ENCODE measurements around the gene TMEM141.

The TMEM141 gene

DNA sequence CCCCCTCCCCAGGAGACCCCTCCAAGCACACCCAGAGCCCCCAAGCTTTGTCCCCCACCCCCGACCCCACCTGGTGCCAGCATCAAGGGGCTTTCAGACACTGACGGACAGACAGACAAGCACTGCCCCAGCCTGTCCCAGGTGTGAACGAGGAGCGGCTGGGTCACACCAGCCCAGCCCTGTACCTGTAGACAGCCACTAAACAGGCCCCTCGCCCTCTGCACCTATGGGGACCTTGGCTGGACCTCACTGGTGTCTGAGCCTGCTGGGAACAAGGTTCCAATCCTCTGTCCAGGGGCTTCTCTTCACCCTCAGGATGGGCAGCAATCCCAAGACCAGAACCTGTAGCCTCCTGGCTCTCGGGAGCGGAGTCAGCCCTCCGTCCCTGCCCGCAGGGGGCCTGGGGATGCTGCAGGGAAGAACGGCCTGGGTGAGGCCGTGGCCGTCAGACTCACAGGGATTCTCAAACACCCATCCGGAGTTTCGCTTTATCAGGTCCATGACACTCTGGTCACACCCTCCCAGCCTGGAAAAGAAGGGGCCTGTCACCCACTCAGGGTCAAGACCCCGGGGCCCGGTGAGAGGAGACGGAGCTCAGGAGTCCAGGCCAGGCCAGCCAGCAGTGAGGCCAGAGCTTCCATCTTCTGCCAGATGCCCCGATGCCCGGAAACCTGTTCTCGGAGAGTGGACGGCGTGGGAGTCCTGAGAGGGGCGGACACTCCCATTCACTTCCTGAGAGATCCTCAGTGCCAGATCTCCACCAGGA is 45.6 kb upstream of the TMEM141 start:
- POLR2A ChIA-PET (ENCODE audit: low non-redundant PET) = no interaction called here
- CTCF ChIA-PET = interaction anchor here (0.6 to 0.8 kb wide), 3 partner anchors 9 to 199 kb away, joined by 3 to 5 read pairs (median 4); no protein-coding TSS in a partner anchor
- no peak for DNase-seq (ENCODE audit: low spot score)
- no peak overlapping the region for H3K27ac ChIP-seq
- TF ChIP-seq, protein P1, sequence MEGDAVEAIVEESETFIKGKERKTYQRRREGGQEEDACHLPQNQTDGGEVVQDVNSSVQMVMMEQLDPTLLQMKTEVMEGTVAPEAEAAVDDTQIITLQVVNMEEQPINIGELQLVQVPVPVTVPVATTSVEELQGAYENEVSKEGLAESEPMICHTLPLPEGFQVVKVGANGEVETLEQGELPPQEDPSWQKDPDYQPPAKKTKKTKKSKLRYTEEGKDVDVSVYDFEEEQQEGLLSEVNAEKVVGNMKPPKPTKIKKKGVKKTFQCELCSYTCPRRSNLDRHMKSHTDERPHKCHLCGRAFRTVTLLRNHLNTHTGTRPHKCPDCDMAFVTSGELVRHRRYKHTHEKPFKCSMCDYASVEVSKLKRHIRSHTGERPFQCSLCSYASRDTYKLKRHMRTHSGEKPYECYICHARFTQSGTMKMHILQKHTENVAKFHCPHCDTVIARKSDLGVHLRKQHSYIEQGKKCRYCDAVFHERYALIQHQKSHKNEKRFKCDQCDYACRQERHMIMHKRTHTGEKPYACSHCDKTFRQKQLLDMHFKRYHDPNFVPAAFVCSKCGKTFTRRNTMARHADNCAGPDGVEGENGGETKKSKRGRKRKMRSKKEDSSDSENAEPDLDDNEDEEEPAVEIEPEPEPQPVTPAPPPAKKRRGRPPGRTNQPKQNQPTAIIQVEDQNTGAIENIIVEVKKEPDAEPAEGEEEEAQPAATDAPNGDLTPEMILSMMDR (conservative IDR thresholded peaks at IDR 0.05; ENCODE audit: low read depth) = no peak

DNA sequence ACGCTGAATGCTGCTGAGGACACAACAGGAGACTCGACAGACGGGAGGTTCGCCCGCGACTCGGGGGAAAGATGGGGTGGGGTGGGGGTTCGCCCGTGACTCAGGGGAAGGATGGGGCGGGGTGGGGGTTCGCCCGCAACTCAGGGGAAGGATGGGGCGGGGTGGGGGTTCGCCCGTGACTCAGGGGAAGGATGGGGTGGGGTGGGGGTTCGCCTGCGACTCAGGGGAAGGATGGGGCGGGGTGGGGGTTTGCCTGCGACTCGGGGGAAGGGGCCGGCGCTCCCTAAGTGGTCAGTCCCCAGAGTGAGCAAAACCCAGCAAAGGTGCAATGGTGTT is 45.0 kb upstream of the TMEM141 start:
- DNase-seq (ENCODE audit: low spot score) = no peak
- ChIA-PET CTCF (no interaction called here), POLR2A (ENCODE audit: low non-redundant PET) (no interaction called here)
- TF ChIP-seq, protein P1 (conservative IDR thresholded peaks at IDR 0.05; ENCODE audit: low read depth) = no peak
- H3K27ac ChIP-seq = no peak overlapping the region

- ChIA-PET POLR2A (ENCODE audit: low non-redundant PET) (no interaction called here), CTCF (no interaction called here)
- no peak overlapping the region for H3K27ac ChIP-seq
- TF ChIP-seq, protein P1 (conservative IDR thresholded peaks at IDR 0.05; ENCODE audit: low read depth) = no peak
- DNase-seq (ENCODE audit: low spot score) = no peak
These were observed 44.5 kb upstream of the TMEM141 start for GRCh38 chr9:136746621-136747020.

GRCh38 chr9:136747161-136748060 is 43.7 kb upstream of the TMEM141 start:
- TF ChIP-seq, protein P1 (conservative IDR thresholded peaks at IDR 0.05; ENCODE audit: low read depth) = no peak
- ChIA-PET CTCF (interaction anchor here (0.7 kb wide), 1 partner anchor 321 kb away, joined by 4 read pairs; no protein-coding TSS in a partner anchor), POLR2A (ENCODE audit: low non-redundant PET) (no interaction called here)
- H3K27ac ChIP-seq = no peak overlapping the region
- DNase-seq (ENCODE audit: low spot score) = no peak

GRCh38 chr9:136748201-136748600 is 42.9 kb upstream of the TMEM141 start, which contains the start of gene LCN6:
Gene LCN6, minus strand, starts transcription at chr9:136748525. Its CDS starts 42 bp downstream, at chr9:136748483.
- POLR2A ChIA-PET (ENCODE audit: low non-redundant PET) = no interaction called here
- no peak for DNase-seq (ENCODE audit: low spot score)
- CTCF ChIA-PET = interaction anchor here (0.6 kb wide), 1 partner anchor 52 kb away, joined by 4 read pairs; no protein-coding TSS in a partner anchor
- H3K27ac ChIP-seq = no peak within 1 kb of the TSS
- TF ChIP-seq, protein P1 (conservative IDR thresholded peaks at IDR 0.05; ENCODE audit: low read depth) = no peak
